Measurements from ENCODE around the gene KCNN3. TPM values are rescaled to one million over a fixed set of nuclear protein-coding genes. Genes with fewer than 3 reads are reported as not detected.
"Not testable (repeated sequence)": the region's sequence is repeated elsewhere in the genome, so short reads cannot be mapped to it uniquely, and the experiment has no call there.

Gene KCNN3
- 0.20 and 1.4 TPM in 2 replicates for total RNA-seq

DNA sequence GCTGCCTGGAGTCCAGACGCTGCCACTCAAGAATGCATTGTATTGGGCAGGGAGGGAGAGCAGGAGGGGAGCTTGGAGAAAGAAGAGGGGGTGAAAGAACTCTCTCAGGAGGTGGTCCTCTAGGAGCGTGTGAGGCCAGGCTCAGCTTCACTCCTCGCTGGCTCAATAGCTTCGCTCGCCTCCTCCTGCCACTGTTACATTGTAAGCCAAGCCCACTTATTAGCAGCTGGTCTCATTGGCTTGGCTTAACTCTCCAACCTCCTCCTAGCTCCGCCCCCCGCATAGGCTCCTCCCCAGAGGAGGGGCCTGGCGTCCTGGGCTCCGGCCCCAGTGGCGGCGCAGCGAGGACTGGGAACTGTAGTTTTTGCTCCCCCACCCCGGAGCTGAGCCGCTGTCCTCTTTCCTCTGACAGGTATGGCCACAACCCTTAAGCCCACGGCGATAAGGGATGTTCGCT lies at the start of gene KCNN3:
Gene KCNN3 (minus strand): TSS at position 167 of the 457 bp plus-strand sequence. CDS start 317 bp downstream, outside the sequence.
- DNase-seq (ENCODE audit: low read depth, low spot score), result peak; percentile 74

DNA sequence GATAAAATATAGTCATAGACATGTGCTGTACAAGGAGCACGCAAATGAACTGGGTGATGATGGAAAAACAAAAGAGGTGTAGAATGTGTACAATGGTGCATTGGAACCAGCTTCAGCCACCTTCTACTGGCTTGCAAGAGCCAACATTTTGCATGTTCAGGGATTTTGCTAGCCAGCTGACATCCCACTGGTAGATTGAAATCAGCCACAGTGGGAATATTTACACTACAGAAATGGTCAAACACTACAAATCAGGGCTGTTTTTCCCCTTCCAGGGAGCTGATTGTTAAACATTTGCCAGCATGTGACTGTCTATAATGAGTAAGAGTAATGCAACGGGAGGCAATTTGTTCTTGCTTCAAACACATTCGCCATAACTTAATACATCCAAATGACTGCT lies 43.2 kb upstream of the KCNN3 start:
- no peak for DNase-seq (ENCODE audit: low read depth, low spot score)

DNA sequence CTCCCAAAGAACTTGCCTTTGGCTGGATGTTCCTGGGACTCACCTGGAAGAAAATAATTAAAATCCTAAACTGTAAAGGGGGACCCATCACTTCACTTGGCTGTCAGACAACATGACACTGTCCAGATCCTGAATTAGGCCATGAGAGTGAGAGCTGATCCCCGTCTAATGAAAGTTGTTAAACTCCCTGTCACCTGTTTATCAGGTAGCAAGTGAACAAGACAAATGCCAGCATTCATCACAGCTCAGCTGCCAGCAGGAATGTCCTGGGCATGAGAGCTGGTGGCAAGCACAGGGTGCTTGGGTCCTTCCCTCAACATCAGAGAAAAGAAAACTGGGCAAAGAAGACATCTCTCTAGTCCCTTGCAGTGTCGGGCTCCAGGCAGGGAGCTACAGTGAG lies 42.7 kb upstream of the KCNN3 start:
- no peak for DNase-seq (ENCODE audit: low read depth, low spot score)

DNA sequence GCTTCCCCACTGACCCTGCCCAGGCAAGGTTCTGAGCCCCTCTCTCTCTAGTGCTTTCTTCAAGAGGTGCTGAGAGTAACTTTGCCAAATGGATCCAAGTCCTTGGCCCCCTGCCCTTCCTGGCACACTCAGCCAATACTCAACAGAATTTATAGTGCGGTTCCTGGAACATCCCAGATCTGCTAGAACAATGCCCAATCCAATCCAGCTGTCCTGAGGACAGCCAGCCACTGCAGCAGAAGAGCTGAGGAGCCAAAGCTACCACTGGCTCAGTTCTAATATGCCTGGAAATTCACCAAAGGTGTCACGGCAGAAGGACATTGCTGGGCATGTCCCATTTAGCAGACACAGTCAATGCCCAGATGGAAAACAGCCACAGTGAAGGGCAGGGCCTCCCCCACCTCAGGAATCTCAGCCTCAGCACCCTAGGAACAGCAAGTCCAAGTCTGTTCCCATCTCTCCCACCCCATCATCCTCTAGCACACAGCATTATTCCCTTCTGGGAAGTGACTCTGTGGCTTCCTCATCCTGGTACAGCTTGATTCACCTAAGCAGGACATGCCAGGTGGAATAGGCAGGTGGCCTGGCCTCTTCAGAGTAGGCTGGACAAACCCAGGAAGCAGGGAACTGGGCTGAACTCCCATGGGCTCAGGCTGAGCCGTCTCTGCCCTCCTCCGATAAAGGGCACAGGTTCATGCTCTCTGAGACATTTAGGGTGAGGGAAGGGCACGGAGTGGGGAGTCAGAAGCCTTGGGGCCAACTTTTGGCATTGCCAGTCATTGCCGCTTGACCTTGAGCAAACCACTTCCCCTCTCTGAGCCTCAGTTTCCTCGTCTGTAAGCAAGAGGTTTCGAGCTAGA lies 41.8 kb upstream of the KCNN3 start:
- no peak for DNase-seq (ENCODE audit: low read depth, low spot score)

DNA sequence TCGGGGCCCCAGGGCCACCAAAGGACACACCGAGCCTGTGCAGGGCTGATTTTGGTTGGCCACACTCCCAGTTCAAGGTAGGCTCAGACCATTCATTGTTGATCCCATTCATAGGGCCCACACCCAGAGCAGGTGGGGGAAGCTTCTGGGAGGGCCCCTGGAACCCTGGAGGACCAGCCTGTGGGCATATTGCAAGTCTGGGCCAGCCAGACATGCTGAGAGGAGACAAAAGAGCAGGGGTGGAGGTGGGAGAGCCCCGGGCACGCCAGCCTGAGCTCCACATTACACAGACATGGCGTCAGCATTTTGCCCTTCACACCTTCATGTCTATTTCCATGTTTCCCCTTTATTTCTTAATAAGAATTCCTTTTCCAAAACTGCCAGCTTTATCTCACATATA lies 40.8 kb upstream of the KCNN3 start:
- DNase-seq (ENCODE audit: low read depth, low spot score), result no peak

DNA sequence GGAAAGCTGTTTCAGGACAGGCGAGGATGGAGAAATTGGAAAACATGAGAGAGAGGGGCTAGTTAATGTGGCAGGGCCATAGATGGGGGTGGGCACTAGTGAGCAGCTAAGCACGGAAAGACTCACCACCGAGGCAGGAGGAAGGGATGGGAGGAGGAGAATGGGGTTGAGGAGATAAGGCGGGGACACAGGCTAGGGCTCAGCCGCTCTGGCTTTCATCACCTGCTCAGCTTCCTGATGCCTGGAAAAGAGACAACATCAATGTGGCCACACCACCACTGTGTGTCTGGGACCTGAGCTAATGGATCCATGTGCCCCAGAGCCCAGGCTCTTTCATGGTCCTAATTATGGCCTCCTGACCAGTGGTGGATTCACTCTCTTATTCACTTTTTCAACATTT lies 38.9 kb upstream of the KCNN3 start:
- DNase-seq (ENCODE audit: low read depth, low spot score), result no peak

DNA sequence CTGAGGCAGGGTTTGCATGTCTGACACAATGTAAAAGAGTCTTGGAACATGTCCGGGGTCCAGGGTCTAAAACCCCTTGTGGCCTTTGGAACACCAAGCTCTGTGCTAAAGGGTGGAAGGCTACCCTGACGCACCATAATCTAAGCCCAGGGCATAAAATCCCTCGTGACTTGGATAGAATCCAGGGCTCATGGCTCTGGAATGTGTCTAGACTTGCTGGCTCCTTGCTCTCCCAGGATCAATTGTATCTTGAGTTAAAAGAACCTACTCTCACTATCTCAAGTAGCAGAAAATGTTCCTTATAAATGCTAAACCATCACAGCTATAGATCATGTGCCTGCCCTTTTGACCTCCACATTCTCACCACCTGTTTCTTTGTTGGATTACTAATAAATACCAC lies 38.0 kb upstream of the KCNN3 start:
- DNase-seq (ENCODE audit: low read depth, low spot score), result not testable (repeated sequence)

DNA sequence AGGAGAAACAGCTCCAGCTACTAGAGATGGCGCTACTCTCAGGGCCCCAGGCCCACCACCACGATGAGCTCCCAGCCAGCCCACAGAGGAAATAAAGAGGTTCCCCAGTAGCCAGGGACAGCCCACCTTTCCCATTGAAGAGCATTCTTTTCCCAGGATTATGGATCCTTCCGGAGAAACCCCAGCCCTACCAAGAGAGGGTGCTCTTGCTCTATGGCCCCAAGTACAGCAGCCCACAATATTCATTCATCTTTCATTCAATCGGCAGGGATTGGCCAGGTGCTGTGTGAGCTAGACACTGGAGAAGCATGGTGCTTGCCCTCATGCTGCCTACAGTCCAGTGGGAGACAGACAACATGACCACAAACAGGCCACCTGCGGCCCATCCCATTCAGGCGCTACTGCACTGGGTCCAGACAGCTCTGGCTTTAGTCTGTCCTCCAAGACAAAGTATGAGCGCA lies 36.6 kb upstream of the KCNN3 start:
- DNase-seq (ENCODE audit: low read depth, low spot score), result no peak

DNA sequence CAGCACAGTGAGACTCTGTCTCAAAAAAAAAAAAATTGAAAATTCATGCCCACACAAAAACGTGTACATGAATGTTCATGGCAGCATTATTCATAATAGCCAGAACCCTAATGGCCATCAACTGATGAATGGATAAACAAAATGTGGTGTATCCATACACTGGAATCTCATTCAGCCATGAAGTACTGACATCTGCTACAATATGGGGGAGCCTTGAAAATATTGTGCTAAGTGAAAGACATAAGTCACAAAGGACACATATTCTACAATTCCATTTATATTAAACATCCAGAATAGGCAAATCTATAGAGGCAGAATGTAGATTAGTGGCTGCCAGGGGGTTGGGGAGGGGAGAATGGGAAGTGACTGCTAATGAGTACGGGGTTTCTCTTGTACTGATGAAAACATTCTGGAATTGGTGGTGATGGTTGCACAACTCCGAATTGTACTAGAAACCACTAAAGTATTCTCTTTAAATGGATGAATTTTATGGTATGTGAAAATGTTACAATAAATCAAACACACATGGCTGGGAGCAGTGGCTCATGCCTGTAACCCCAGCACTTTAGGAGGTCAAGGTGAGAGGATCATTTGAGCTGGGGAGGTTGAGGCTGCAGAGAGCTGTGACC lies 33.0 kb upstream of the KCNN3 start:
- no peak for DNase-seq (ENCODE audit: low read depth, low spot score)

DNA sequence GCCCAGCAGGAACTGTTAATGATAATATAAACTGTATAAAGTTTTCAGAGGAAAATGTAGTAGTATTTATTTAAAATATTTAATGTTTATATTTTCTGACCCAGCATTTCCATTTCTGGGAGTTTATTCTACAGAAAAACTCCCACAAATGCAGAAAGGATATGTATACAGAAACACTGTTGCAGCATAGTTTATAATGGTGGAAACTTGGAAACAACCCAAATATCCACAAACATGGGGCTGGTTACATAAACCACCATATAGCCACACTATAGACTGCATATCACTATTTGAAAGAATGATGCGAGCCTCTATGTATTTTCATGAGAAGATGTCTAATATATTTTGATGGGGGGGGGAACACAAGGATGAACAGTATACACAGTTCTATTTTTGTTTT lies 31.5 kb upstream of the KCNN3 start:
- no peak for DNase-seq (ENCODE audit: low read depth, low spot score)

DNA sequence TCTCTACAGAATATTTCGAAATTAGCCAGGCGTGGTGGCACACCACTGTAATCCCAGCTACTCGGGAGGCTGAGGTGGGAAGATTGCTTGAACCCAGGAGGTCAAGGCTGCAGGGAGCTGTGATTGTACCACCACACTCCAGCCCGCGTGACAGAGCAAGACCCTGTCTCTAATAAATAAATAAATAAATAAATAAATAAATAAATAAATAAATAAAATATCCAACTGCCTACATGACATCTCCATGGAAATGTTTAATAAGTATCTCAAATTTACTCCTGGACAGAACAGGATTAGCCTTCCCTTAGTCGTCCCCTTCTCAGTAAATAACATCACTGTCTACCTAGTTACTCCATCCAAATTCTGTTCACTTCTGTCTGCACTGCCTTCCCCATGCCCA lies 29.0 kb upstream of the KCNN3 start:
- DNase-seq (ENCODE audit: low read depth, low spot score), result no peak

DNA sequence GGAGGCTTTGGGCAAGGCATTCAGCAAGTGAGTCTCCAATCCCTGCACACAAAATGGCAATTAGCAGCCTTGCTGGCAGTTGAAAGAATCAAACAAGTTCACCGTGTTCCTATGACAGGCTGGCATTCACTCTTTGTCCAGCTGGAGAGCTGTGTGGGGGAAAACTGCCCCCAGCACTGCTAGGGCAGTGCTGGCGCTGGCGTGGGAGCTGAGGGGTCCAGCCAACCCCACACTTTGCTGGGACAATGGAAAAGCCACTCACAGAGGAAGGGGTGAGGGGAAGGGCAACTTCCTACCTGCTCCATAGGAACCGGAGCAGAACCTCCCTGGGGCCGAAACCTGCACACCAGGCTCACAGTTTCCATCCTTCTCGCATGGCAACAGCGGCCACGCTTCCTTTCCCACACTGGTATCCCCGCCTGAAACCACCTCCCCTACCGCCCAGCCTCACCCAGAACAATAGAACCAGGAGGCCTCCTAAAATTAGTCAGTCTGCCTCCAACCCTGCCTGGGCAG lies 26.7 kb upstream of the KCNN3 start:
- DNase-seq (ENCODE audit: low read depth, low spot score), result no peak

DNA sequence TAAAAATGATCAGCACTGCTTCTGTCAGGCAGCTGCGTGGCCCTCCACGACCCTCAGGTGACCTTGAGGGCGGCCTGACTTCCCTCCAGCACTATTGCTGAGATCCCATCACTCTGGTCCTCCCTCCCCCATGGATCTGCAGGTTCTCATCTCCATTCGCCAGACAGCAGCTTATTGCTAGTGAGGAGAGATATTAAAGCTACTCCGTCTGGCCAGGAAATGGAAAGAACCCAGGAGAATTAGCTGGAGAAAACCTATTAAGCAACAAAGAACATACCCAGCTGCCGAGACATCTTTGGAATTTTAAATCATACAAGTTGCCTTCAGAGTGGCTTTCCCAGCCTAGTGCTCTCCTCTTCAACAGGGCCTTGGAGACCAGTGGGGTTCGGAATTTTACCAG lies 25.7 kb upstream of the KCNN3 start:
- no peak for DNase-seq (ENCODE audit: low read depth, low spot score)

DNA sequence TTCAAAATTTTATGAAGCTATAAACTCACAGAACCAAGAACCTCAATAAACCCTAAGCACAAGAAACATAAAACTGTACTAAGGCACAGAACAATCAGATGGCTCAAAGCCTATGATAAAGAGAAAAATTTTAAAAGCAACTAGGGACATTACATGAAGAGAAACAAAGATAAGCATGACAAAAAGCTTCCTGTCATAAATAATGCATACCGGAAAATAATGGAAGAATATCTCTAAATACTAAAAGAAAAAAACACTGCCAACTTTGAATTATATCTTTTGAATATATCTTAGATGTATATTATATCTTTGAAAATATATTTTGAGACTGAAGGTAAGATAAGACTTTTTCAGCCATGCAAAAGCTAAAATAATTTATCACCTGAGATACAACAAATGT lies 21.4 kb upstream of the KCNN3 start:
- no peak for DNase-seq (ENCODE audit: low read depth, low spot score)

DNA sequence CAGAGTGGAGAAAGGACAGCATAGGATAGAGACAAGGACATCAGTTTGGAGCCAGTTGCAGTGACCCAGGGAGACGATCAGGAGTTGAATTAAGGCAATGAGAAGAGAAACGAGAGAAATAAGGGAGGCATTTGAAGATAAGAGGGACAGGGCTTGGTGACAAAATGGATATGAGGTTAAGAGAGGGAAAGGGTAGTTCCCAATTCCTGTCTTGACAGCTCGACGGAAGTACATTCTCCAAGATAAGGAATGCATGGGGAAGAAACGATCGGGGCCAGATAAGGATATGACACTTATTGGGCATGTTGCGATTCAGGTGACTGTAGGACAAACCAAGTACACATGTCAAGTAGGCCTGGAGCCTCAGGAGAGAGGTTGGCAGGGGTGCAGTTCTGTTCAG lies 18.7 kb upstream of the KCNN3 start:
- no peak for DNase-seq (ENCODE audit: low read depth, low spot score)

DNA sequence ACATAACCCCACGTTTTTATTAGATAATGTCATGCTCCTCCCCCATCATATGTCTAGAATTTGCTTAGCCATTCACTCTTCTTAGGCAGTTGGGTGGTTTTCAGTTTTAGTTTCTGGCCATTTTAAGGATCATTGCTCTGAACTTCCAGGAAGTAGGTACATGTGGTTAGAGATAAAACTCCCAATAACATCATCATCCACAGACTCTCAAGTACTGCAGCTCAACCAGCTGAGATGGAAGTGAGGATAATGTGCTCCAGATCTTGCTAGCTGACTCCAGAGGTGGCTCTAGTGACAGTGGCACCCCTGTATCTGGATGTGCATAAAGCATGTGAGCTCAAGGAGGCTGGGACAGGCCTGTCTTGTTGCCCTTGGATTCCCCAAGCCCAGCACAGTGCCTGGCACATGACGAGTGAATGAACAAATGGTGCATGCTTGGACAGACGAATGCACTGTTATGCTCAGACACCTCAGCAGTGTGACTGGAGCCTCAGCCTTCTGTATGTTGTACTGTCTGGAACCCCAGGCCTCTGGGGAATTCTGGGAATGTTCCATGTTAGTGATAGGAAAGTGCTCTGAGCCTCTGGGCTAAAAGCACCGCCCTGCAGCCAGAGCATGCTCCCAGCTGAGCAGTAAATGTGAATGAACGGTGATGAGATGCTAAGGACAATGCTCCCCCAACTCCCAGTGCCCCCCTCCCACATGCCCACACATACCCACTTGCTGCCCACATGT lies 16.4 kb upstream of the KCNN3 start:
- no peak for DNase-seq (ENCODE audit: low read depth, low spot score)

DNA sequence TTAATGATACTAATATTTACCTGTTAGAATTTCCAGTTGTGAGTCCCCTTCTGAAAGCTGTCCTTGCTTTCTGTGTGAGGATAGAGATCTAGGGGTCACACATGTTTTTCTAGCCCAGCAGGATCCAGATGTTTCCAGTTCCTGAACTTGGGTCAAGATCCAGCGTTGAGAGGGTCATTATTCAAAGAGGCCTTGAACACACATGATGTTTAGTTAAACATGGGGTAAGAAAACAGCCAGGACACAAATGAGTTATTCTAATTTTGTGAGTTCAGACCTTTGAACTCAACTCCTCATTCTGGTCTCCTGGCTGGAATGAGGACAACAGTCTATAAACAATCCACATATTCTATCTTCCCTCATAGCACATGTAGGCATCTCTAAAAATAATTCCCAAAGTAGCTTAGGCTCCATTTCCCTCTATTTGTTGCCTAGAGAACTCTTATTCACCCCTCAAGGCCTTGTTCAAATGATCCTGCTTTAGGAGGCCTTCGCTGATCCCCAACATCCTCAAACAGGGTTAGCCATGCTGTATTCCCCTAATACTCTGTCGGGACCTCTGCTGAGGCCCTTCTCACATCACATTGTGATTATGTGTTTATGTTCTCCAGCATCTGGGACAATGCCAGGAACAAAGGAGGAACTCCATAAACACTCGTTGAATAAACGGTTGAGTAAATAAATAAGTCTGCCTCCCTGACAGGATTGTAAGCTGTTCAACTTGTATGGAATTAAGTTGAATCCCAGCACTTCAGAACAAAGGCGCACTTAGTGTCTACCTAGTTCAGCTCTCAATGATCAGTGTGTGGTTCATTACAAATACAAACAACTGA lies 15.0 kb upstream of the KCNN3 start:
- peak; percentile 57 for DNase-seq (ENCODE audit: low read depth, low spot score)

DNA sequence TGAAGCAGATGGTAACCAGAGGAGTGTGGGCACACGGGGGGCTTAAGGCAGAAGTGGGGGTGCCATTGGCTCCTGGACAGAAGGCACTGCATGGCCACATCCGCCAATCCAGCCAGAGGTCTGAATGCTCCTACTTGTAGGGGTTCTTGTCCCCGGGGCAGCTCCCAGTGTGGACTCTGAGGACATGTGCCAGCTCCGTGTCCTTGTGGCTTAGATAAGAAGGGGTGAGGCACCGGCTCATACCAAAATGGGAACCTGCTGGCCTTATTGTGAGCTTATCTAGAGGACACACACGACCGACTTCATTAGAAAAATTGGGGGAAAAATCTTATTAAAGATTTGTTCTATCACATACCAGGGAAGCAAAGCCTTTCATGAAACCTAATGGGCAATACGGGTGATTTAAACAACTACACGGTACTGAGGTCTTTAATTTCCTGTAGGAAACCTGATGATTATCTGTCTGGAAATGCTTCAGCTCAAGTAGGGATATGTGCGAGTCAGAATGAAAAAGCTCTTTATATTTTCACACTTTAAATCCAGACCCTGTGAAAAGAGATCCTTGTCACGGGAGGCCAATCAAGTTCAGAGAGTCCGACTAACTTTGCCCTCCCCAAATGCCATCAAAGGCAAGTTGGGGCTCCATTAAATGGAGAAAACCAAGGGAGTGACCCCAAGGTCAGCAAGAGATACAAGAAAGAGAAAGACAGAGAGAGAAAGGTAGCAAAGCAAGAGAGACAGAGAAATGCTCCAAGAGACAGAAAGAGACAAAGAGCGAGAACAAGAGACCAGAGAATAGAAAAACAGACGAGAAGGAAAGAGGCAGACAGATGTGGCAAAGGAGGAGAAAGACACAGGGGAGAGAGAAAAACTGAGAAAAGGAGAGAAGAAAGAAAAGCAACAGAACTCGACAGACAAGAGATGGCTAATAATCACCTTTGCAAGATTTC lies 14.1 kb upstream of the KCNN3 start:
- DNase-seq (ENCODE audit: low read depth, low spot score), result no peak

DNA sequence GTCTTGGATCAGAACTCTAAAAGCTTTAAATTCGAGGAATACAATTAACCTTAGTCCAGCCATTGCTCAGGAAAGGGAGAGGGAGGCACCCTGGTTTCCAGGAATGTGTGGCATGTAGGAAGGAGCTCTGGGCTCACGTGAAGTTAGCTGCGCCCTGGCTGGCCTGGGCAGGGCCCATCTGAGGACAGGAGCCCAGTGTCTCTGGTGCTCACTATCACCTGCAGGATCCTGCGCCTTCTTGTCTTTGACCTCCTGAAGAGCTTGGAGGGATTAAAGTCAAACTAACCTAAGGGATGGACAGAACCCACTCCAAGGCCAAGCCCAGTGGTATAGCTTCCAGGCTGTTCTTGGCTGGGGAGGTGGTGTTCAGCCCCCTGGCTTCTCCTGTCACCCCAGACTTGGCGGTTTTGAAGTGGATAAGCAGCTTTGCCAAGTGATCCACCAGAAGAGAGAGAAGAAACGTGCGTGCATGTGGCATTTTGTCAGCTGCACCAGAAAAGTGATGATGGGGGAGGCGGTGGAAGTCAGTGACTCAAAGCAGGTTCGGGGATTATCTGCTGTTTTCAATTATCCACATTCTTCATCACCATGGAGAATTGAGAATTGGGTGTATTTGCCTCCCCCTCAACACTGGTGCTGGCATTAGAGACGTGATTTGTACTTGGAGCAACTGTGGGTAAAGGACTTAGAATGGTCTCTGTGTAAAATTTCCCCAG lies 11.9 kb upstream of the KCNN3 start:
- no peak for DNase-seq (ENCODE audit: low read depth, low spot score)

Data from pulmonary artery endothelial cell (primary cell).